GM08714 (cell line): Measurements from ENCODE around the gene ATP1A2.
"Not testable (repeated sequence)": the region's sequence is repeated elsewhere in the genome, so short reads cannot be mapped to it uniquely, and the experiment has no call there.

Experiments
- H3K4me3 ChIP-seq: fragments of 200-500 bp; sonication (Bioruptor generic); 2 replicates; pipeline ENCODE4 v1.5.1; 2014; ENCODE audit warnings: mild to moderate bottlenecking, low read length, inconsistent platforms
- ZNF274 ChIP-seq: IDR thresholded peaks from 2 replicates; pipeline ENCODE4 v1.6.1; 2012; ENCODE audit warnings: mild to moderate bottlenecking, low read depth, low read length

The ATP1A2 gene

GRCh38 chr1:160101037-160101716 is 14.4 kb upstream of the ATP1A2 start:
- no peak overlapping the region for H3K4me3 ChIP-seq
- no peak for TF ChIP-seq ZNF274

GRCh38 chr1:160101717-160102522 is 13.6 kb upstream of the ATP1A2 start:
- no peak for TF ChIP-seq ZNF274
- H3K4me3 ChIP-seq, result no peak overlapping the region

GRCh38 chr1:160103658-160104408 is 11.7 kb upstream of the ATP1A2 start:
- H3K4me3 ChIP-seq, result no peak overlapping the region
- no peak for TF ChIP-seq ZNF274

- TF ChIP-seq ZNF274, result no peak
- H3K4me3 ChIP-seq, result no peak overlapping the region
These were observed 11.1 kb upstream of the ATP1A2 start for GRCh38 chr1:160104486-160104885.

GRCh38 chr1:160105155-160105554 is 10.4 kb upstream of the ATP1A2 start:
- H3K4me3 ChIP-seq, result no peak overlapping the region
- TF ChIP-seq ZNF274, result no peak

GRCh38 chr1:160107512-160107911 is 8.0 kb upstream of the ATP1A2 start:
- no peak for TF ChIP-seq ZNF274
- no peak overlapping the region for H3K4me3 ChIP-seq

GRCh38 chr1:160108888-160109662 is 6.5 kb upstream of the ATP1A2 start:
- no peak overlapping the region for H3K4me3 ChIP-seq

GRCh38 chr1:160109686-160110085 is 5.9 kb upstream of the ATP1A2 start:
- H3K4me3 ChIP-seq, result no peak overlapping the region
- TF ChIP-seq ZNF274, result no peak

More at GRCh38 chr1:160108888-160109662, 6.5 kb upstream of the ATP1A2 start:
- no peak for TF ChIP-seq ZNF274

- not testable (repeated sequence) for H3K4me3 ChIP-seq
These were observed 4.1 kb upstream of the ATP1A2 start for GRCh38 chr1:160111462-160111861.

- no peak overlapping the region for H3K4me3 ChIP-seq
- no peak for TF ChIP-seq ZNF274
These were observed 3.2 kb upstream of the ATP1A2 start for GRCh38 chr1:160112357-160112756.

GRCh38 chr1:160113407-160113806 is 2.2 kb upstream of the ATP1A2 start:
- no peak overlapping the region for H3K4me3 ChIP-seq
- no peak for TF ChIP-seq ZNF274

- no peak overlapping the region for H3K4me3 ChIP-seq
- no peak for TF ChIP-seq ZNF274
These were observed 1.5 kb upstream of the ATP1A2 start for GRCh38 chr1:160114085-160114484.

- no peak for TF ChIP-seq ZNF274
- no peak overlapping the region for H3K4me3 ChIP-seq
These were observed 956 bp downstream of the ATP1A2 start for GRCh38 chr1:160116283-160117147.
